ENCODE measurements around the gene SELENOP.
"Not testable (repeated sequence)": the region's sequence is repeated elsewhere in the genome, so short reads cannot be mapped to it uniquely, and the experiment has no call there.

The SELENOP gene

GRCh38 chr5:42811591-42812446 is at the start of gene SELENOP:
Gene SELENOP, minus strand, starts transcription at chr5:42811892. Its CDS starts 3,539 bp downstream, at chr5:42808353.
- peak; percentile 17 for DNase-seq (ENCODE audit: low read depth, low spot score)

GRCh38 chr5:42858687-42859086 is 47.0 kb upstream of the SELENOP start:
- no peak for DNase-seq (ENCODE audit: low read depth, low spot score)

- DNase-seq (ENCODE audit: low read depth, low spot score) = no peak
These were observed 46.4 kb upstream of the SELENOP start for GRCh38 chr5:42858031-42858643.

- DNase-seq (ENCODE audit: low read depth, low spot score) = no peak
These were observed 44.1 kb upstream of the SELENOP start for GRCh38 chr5:42855811-42856210.

- DNase-seq (ENCODE audit: low read depth, low spot score) = no peak
These were observed 43.7 kb upstream of the SELENOP start for GRCh38 chr5:42855386-42855785.

- no peak for DNase-seq (ENCODE audit: low read depth, low spot score)
These were observed 43.1 kb upstream of the SELENOP start for GRCh38 chr5:42854795-42855194.

- DNase-seq (ENCODE audit: low read depth, low spot score) = no peak
These were observed 41.1 kb upstream of the SELENOP start for GRCh38 chr5:42852826-42853225.

GRCh38 chr5:42851481-42851880 is 39.8 kb upstream of the SELENOP start:
- no peak for DNase-seq (ENCODE audit: low read depth, low spot score)

- DNase-seq (ENCODE audit: low read depth, low spot score) = no peak
These were observed 36.9 kb upstream of the SELENOP start for GRCh38 chr5:42848545-42848944.

GRCh38 chr5:42844408-42844807 is 32.7 kb upstream of the SELENOP start:
- DNase-seq (ENCODE audit: low read depth, low spot score) = not testable (repeated sequence)

GRCh38 chr5:42843675-42844292 is 32.1 kb upstream of the SELENOP start:
- DNase-seq (ENCODE audit: low read depth, low spot score) = no peak

- no peak for DNase-seq (ENCODE audit: low read depth, low spot score)
These were observed 31.4 kb upstream of the SELENOP start for GRCh38 chr5:42842921-42843641.

GRCh38 chr5:42840842-42841567 is 29.3 kb upstream of the SELENOP start:
- no peak for DNase-seq (ENCODE audit: low read depth, low spot score)

GRCh38 chr5:42840269-42840668 is 28.6 kb upstream of the SELENOP start:
- no peak for DNase-seq (ENCODE audit: low read depth, low spot score)

- DNase-seq (ENCODE audit: low read depth, low spot score) = no peak
These were observed 27.5 kb upstream of the SELENOP start for GRCh38 chr5:42839196-42839595.

GRCh38 chr5:42837601-42838000 is 25.9 kb upstream of the SELENOP start:
- DNase-seq (ENCODE audit: low read depth, low spot score) = no peak

GRCh38 chr5:42836070-42836769 is 24.5 kb upstream of the SELENOP start:
- DNase-seq (ENCODE audit: low read depth, low spot score) = no peak

- DNase-seq (ENCODE audit: low read depth, low spot score) = no peak
These were observed 20.4 kb upstream of the SELENOP start for GRCh38 chr5:42832060-42832459.

GRCh38 chr5:42830924-42831323 is 19.2 kb upstream of the SELENOP start:
- no peak for DNase-seq (ENCODE audit: low read depth, low spot score)

GRCh38 chr5:42828671-42829070 is 17.0 kb upstream of the SELENOP start:
- no peak for DNase-seq (ENCODE audit: low read depth, low spot score)
